ENCODE measurements around the gene SERPINE3.

SERPINE3 gene

DNA sequence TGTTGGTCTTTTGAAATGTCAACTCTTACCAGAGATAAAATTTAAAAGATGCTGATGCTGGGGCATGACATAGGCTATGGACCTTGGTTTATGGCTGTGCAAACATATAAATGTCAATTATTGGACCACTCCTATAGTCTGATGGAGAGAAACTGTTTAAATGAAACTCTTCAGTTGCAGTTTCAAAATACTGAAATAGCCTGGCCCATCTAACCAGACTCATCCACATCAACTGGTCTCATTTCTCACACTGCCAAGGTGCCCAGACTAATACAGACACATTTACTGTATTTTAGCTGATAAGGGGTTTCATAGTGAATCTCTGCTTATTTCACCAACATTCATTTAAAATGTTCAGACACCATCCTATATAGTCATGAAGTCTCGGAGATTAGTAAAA is 19.9 kb downstream of the SERPINE3 start:
- no peak for DNase-seq (ENCODE audit: low spot score)
- H3K27ac ChIP-seq = no peak overlapping the region
- no peak for TF ChIP-seq CTCF (conservative IDR thresholded peaks at IDR 0.05; ENCODE audit: low read depth)
- CTCF ChIA-PET = no interaction called here
- POLR2A ChIA-PET (ENCODE audit: low non-redundant PET) = interaction anchor here (0.6 kb wide), 1 partner anchor 9 kb away, joined by 4 read pairs; no protein-coding TSS in a partner anchor

GRCh38 chr13:51360489-51360888 is 21.0 kb downstream of the SERPINE3 start:
- ChIA-PET CTCF (interaction anchor here (0.6 kb wide), 1 partner anchor 1888 kb away, joined by 3 read pairs; no protein-coding TSS in a partner anchor), POLR2A (ENCODE audit: low non-redundant PET) (no interaction called here)

DNA sequence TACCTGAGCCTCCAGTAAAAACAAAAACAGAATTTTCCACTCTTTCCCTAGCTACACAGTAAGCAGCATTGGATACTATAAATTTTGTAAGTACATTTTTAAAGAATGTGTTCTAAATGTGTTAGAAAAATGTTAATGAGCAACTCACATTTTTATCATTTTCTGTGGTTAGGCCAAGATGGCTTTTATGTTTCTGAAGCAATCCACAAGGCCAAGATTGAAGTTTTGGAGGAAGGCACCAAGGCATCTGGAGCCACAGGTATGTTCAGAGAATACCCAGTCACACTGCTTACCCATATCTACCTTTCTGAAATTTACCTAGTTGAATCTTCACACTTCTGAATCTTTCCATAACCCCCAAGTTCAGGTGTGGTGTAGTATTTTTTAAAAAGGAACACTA is 21.6 kb downstream of the SERPINE3 start:
- ChIA-PET POLR2A (ENCODE audit: low non-redundant PET) (no interaction called here), CTCF (interaction anchor here (0.6 kb wide), 1 partner anchor 1888 kb away, joined by 3 read pairs; no protein-coding TSS in a partner anchor)
- DNase-seq (ENCODE audit: low spot score) = no peak
- TF ChIP-seq CTCF (conservative IDR thresholded peaks at IDR 0.05; ENCODE audit: low read depth) = no peak
- no peak overlapping the region for H3K27ac ChIP-seq

More at GRCh38 chr13:51360489-51360888, 21.0 kb downstream of the SERPINE3 start:
- no peak overlapping the region for H3K27ac ChIP-seq
- TF ChIP-seq CTCF (conservative IDR thresholded peaks at IDR 0.05; ENCODE audit: low read depth) = no peak
- DNase-seq (ENCODE audit: low spot score) = no peak

GRCh38 chr13:51363625-51364024 is 24.1 kb downstream of the SERPINE3 start:
- no peak for DNase-seq (ENCODE audit: low spot score)
- CTCF ChIA-PET = no interaction called here
- POLR2A ChIA-PET (ENCODE audit: low non-redundant PET) = no interaction called here
- no peak for TF ChIP-seq CTCF (conservative IDR thresholded peaks at IDR 0.05; ENCODE audit: low read depth)
- no peak overlapping the region for H3K27ac ChIP-seq

DNA sequence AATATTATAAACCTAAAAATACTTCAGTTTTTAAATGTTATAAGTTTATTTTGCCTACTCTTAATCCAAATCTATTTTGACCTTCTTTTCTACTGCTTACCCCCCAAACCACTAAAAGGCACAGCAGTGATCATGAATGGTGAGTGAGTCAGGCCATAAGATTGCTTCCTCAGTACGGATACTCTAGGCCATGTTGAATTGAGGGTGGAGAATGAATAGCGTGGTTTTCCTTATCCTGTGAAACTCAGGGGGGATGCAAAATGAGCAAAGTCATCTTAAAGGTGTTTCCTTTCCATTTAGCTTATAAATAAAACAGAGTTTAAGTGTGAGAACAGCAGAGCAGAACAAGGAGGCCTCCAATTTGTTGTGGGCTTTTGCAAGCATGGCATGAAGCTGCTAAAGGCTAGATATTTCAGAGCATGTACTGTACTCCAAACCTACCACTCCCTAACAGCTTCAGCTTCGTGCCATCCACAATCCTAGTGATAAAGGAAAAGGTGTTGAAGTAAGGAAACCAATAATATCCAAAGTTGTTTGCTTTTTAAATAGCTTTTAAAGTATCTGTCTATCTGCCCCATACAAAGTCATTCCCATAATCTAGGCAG is 25.0 kb downstream of the SERPINE3 start:
- no peak overlapping the region for H3K27ac ChIP-seq
- ChIA-PET POLR2A (ENCODE audit: low non-redundant PET) (no interaction called here), CTCF (interaction anchor here (0.5 to 0.7 kb wide), 2 partner anchors 357 to 1052 kb away, joined by 3 to 6 read pairs; no protein-coding TSS in a partner anchor)
- no peak for TF ChIP-seq CTCF (conservative IDR thresholded peaks at IDR 0.05; ENCODE audit: low read depth)
- no peak for DNase-seq (ENCODE audit: low spot score)

GRCh38 chr13:51370116-51370515 is 30.6 kb downstream of the SERPINE3 start:
- CTCF ChIA-PET = no interaction called here
- DNase-seq (ENCODE audit: low spot score) = no peak
- TF ChIP-seq CTCF (conservative IDR thresholded peaks at IDR 0.05; ENCODE audit: low read depth) = no peak
- peak overlapping the region; percentile 40 for H3K27ac ChIP-seq
- POLR2A ChIA-PET (ENCODE audit: low non-redundant PET) = no interaction called here

Measured in RWPE1 (cell line).